B cell (primary cell): ENCODE results near the gene IFTAP.

Source experiments
- CTCF ChIP-seq: fragments of 200-600 bp; IDR thresholded peaks from one replicate; pipeline ENCODE4 v1.8.0; 2022; ENCODE audit warnings: antibody characterized with exemption, mild to moderate bottlenecking
- EZH2 ChIP-seq: IDR thresholded peaks from 2 replicates; pipeline ENCODE4 v1.6.1; 2012; ENCODE audit warnings: borderline replicate concordance, low read depth, mild to moderate bottlenecking, moderate library complexity, low read length; ENCODE audit not compliant: insufficient read depth, poor library complexity, severe bottlenecking

- TF ChIP-seq CTCF: no peak
- no peak for TF ChIP-seq EZH2
Observed at GRCh38 chr11:36590513-36590912, 3.8 kb upstream of the IFTAP start.
